Measurements from ENCODE around the gene MLX.

DNA sequence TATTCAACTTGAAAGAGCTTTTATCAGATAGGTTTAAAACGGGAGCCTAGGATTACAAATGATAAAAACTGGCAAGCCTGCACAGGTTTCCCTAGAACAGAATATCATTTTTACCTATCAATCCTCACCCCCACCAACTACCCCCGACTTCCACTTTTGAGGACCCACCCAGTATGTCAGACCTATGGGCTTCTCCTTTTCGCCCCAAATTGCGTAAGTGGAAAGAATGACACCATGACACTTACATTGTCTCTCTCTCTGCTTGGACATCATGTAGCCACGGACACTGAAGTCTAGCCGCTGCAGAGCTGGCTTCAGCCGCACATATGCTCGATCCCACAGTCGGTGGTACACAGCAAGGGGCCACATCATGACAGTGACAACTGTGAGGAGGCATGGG lies 18.0 kb downstream of the MLX start:
- TF ChIP-seq POLR2A (IDR thresholded peaks at IDR 0.05), result no peak
- TF ChIP-seq, protein P1, sequence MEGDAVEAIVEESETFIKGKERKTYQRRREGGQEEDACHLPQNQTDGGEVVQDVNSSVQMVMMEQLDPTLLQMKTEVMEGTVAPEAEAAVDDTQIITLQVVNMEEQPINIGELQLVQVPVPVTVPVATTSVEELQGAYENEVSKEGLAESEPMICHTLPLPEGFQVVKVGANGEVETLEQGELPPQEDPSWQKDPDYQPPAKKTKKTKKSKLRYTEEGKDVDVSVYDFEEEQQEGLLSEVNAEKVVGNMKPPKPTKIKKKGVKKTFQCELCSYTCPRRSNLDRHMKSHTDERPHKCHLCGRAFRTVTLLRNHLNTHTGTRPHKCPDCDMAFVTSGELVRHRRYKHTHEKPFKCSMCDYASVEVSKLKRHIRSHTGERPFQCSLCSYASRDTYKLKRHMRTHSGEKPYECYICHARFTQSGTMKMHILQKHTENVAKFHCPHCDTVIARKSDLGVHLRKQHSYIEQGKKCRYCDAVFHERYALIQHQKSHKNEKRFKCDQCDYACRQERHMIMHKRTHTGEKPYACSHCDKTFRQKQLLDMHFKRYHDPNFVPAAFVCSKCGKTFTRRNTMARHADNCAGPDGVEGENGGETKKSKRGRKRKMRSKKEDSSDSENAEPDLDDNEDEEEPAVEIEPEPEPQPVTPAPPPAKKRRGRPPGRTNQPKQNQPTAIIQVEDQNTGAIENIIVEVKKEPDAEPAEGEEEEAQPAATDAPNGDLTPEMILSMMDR (IDR thresholded peaks at IDR 0.05), result no peak
